D721Med (cell line): ENCODE data around the gene LSS.
"Not testable (repeated sequence)": the region's sequence is repeated elsewhere in the genome, so short reads cannot be mapped to it uniquely, and the experiment has no call there.

Source experiments
- DNase-seq: peaks from one replicate; pipeline ENCODE4 v3.0.0; 2011; ENCODE audit warnings: low spot score; ENCODE audit not compliant: insufficient read length
- FAIRE-seq: peaks from 2 replicates; lab custom pipeline; 2011; peaks lifted over from hg19 to GRCh38; lab: Jason Lieb, UNC
- TF ChIP-seq, protein P1 (sequence below): IDR thresholded peaks from 2 replicates; pipeline ENCODE4 v1.5.1; 2012; ENCODE audit warnings: mild to moderate bottlenecking, control low read depth; ENCODE audit not compliant: insufficient read depth; ENCODE audit errors: missing control alignments

LSS gene

DNA sequence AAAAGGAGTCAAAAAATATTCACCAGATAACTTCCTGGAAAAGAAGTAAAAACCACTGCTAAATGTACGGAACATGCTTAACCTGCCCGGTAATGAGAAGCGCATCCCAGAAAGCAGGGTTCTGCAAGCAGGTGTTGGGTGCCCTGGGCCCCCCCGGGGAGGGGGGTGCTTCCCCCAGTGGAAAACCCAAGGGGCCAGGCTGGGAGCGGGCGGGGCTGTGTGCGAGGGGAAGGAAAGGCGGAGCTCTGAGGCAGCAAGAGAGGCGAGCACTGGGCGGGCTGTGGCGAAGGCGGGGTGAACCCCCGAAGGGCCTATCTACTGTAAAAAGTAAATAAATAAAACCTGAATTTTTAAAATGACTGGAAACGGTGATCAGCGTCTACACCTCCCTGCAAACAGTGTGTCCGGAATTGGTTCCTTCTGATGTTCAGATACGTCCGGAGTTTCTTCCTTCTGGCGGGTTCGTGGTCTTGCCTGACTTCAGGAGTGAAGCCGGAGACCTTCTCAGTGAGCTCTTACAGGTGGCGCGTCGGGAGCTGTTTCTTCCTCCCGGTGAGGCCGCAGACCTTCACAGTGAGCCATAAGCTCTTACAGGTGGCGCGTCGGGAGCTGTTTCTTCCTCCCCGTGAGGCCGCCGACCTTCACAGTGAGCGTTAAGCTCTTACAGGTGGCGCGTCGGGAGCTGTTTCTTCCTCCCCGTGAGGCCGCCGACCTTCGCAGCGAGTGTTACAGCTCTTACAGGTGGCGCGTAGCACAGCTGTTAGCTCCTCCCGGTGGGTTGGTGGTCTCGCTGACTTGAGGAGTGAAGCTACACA lies 86.6 kb downstream of the LSS start:
- no peak for FAIRE-seq
- TF ChIP-seq, protein P1, sequence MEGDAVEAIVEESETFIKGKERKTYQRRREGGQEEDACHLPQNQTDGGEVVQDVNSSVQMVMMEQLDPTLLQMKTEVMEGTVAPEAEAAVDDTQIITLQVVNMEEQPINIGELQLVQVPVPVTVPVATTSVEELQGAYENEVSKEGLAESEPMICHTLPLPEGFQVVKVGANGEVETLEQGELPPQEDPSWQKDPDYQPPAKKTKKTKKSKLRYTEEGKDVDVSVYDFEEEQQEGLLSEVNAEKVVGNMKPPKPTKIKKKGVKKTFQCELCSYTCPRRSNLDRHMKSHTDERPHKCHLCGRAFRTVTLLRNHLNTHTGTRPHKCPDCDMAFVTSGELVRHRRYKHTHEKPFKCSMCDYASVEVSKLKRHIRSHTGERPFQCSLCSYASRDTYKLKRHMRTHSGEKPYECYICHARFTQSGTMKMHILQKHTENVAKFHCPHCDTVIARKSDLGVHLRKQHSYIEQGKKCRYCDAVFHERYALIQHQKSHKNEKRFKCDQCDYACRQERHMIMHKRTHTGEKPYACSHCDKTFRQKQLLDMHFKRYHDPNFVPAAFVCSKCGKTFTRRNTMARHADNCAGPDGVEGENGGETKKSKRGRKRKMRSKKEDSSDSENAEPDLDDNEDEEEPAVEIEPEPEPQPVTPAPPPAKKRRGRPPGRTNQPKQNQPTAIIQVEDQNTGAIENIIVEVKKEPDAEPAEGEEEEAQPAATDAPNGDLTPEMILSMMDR, result no peak
- DNase-seq, result no peak

DNA sequence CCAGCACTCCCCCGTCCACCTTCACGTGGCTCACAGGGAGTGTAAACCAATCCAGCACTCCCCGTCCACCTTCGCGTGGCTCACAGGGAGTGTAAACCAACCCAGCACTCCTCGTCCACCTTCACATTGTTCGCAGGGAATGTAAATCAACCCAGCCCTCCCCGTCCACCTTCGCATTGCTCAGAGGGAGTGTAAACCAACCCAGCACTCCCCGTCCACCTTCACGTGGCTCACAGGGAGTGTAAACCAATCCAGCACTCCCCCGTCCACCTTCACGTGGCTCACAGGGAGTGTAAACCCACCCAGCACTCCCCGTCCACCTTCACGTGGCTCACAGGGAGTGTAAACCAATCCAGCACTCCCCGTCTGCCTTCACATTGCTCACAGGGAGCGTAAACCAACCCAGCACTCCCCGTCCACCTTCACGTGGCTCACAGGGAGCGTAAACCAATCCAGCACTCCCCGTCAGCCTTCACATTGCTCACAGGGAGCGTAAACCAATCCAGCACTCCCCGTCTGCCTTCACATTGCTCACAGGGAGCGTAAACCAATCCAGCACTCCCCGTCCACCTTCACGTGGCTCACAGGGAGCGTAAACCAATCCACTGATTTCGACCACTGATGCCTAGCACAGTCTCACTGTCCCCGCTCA lies 88.1 kb downstream of the LSS start:
- FAIRE-seq, DNase-seq: not testable (repeated sequence)

DNA sequence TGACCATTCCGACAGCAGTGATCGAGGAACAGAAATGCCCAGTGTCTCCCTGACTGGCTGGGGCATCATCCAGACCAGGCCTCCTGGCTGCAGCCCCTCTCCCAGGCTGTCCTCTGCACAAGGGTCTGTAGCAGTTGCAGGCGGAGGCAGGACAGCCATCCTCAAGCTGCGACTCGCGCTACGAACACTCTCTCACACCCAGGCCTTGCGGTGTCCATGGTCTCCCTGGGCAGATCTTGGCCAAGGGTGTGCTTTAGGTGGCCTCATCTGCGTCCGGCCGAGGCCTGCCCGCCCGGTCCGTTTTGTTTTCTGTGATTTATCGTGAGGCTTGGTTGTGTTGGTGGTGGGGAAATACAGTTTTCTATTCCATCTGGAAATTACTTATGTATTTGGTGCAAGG lies 88.9 kb downstream of the LSS start:
- FAIRE-seq (no peak), DNase-seq (no peak)
- TF ChIP-seq, protein P1, result no peak

DNA sequence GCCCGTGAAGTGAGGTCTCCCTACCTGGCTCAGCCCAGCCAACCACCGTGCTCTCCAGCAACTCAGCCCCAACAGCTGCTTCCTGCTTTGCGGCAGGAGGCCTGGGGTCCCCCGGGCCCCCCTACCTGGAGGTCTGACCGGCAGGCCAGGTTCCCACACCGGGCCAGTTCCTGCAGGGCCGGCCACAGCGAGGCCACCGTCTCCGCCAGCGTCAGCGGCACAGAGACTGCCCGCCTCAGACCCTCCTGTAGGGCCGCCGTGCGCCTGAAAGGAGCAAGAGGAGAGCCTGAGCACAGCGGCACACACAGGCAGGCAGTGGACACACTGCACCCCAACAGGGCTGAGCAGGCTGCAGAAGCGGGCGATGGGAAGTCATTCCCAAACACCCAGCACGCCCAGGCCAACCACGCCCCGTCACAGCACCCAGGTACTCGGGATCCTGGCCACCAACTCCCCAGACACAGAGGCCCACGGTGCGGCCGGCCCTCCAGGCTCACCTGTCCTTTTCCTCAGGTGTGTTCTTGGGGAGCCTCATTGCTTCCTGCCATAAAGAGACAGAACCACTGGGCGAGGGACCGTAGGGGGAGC lies 90.1 kb downstream of the LSS start:
- FAIRE-seq, result no peak
- TF ChIP-seq, protein P1, result no peak
- no peak for DNase-seq
